ENCODE measurements around the gene PLCL2.
"Not testable (repeated sequence)": the region's sequence is repeated elsewhere in the genome, so short reads cannot be mapped to it uniquely, and the experiment has no call there.

The PLCL2 gene

DNA sequence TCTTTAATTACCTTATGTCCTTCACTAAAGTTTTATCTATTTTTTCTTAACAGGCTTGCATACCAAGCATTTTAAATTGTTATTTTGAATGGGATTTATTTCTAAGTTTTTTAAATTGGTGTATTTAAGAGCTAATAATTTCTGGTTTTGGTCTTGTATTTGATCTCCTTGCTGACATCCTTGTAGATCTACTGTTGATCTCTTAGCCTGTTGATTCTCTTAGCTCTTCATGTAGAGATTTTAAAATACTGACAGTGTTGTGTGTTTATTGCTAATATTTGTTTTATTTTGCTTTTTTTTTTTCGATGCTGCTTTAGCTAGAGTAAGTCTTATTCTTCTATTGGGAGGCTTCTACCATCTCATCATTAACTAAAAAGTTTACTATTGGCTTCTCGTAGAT is 65.5 kb downstream of the PLCL2 start:
- in situ Hi-C loops (cut with HindIII; ENCODE audit: low sequenced_read_pairs): no loop called here

- in situ Hi-C loops (cut with HindIII; ENCODE audit: low sequenced_read_pairs): no loop called here
Observed at GRCh38 chr3:16950845-16951244, 66.1 kb downstream of the PLCL2 start.

GRCh38 chr3:16957852-16958251 is 73.1 kb downstream of the PLCL2 start:
- in situ Hi-C loops (cut with HindIII; ENCODE audit: low sequenced_read_pairs): not testable (repeated sequence)

DNA sequence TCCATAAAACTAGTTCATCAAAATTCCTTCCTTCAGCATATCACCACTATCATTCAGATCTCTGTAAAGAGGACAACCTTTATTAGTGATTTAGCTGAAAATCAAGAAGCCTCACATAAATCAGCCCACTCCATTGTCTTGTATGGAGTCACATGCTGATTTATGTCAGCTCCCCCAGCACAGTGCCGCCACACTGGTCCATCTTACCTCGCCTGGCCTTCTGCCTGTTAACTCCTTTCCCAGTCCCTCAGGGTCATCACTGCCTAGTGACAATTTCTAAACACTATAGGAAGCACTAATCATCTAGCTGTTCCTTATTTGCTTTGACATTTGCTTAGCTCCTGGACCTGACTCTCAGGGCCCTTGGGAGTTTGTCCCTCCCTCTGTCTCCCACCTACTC is 75.4 kb downstream of the PLCL2 start:
- in situ Hi-C loops (cut with HindIII; ENCODE audit: low sequenced_read_pairs): no loop called here

GRCh38 chr3:16961621-16962205 is 77.0 kb downstream of the PLCL2 start:
- in situ Hi-C loops (cut with HindIII; ENCODE audit: low sequenced_read_pairs): no loop called here

DNA sequence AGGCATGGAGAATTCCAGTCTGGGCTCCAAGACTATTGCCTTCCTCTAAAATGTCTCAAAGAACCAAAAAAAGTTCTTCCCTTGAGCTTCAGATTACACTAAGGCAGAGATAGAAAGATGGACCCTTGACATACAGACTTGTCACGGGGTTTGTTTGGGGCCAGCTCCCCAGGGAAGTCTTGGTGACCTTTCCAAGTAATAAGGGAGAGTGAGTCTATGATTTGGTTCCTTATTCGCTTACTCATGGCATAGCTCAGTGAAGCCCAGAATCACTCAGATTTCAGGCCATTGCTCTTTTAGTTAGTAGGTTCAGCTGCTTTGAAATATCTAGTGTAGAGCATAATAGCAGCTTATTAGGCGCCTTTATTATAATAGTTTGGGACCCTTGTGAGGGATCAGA is 90.3 kb downstream of the PLCL2 start:
- in situ Hi-C loops (cut with HindIII; ENCODE audit: low sequenced_read_pairs): no loop called here

DNA sequence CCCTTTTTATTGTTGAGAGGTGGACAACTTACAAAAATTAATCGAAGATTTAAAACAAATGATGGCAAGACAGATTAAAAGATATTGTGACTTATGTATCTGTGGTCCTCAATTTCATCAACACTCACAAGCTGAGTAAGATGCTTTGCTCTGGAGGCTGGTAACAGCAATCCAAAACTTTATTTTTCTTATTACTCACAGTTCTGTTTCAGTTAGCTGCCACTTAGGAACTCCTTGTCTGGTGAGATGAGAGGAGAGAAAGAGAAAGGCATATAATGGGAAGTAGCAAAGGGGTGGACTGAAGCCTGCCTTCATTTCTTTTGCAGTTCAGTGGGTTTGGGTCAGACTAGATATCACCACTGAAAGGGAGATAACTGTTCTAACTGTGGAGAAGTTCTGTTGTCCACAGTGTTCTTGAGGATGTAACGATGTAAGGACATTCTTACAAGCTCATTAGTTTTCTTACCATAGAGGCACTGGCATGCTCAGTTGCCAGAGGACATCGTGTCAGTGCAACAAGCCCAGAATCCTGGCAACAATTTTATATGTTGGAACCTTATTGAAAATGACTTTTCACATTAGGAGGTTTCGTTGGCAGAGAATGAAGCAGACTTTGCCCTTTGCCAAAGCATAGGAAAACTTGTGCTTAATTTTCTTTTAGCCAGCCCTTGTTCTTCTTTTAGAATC is 93.6 kb downstream of the PLCL2 start:
- in situ Hi-C loops (cut with HindIII; ENCODE audit: low sequenced_read_pairs): no loop called here

- in situ Hi-C loops (cut with HindIII; ENCODE audit: low sequenced_read_pairs): no loop called here
Observed at GRCh38 chr3:16978921-16979271, 94.1 kb downstream of the PLCL2 start.

GRCh38 chr3:16979769-16980515 is 95.2 kb downstream of the PLCL2 start:
- in situ Hi-C loops (cut with HindIII; ENCODE audit: low sequenced_read_pairs): not testable (repeated sequence)

- in situ Hi-C loops (cut with HindIII; ENCODE audit: low sequenced_read_pairs): not testable (repeated sequence)
Observed at GRCh38 chr3:16980526-16980925, 95.8 kb downstream of the PLCL2 start.

DNA sequence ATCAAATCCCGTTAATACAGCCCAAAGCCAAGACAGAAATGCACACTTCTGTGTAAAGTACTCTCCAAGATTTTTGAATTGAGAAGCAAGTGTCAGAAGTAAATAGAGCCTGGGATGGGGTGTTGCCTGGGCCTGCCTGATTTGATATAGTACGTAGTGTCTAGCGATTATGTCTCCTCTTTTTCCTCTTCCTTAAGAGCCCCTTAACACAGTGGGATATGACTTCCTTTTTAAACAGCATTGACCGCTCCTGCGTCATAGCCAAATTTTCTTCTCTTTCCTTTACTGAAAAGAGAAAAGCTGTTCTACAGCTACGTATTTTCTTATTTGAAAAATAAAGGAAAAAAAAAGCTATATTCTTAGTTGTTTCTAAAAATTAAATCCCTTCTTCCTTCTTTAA is 97.7 kb downstream of the PLCL2 start:
- in situ Hi-C loops (cut with HindIII; ENCODE audit: low sequenced_read_pairs): no loop called here

GRCh38 chr3:16985608-16986007 is 100.9 kb downstream of the PLCL2 start:
- in situ Hi-C loops (cut with HindIII; ENCODE audit: low sequenced_read_pairs): no loop called here

GRCh38 chr3:16987141-16987540 is 102.4 kb downstream of the PLCL2 start:
- in situ Hi-C loops (cut with HindIII; ENCODE audit: low sequenced_read_pairs): no loop called here

DNA sequence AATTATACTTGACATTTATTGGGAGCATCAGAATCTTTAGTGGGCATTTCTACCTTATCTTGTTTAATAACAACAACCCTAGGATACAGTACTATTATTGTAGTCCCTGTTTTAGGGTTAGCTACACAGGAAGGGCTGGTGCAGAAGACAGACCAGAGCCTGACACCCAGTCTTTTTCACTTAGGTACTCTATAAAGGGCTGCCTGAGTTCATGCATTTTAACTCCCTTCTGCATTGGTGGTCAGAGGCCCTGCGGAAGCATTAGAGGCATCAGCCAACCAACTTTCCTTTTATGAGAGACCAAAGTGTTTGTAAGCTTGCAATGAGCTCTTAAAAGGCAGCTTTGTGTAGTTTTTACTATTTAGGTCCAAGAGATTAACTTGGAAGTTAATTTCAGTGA is 105.4 kb downstream of the PLCL2 start:
- in situ Hi-C loops (cut with HindIII; ENCODE audit: low sequenced_read_pairs): no loop called here

DNA sequence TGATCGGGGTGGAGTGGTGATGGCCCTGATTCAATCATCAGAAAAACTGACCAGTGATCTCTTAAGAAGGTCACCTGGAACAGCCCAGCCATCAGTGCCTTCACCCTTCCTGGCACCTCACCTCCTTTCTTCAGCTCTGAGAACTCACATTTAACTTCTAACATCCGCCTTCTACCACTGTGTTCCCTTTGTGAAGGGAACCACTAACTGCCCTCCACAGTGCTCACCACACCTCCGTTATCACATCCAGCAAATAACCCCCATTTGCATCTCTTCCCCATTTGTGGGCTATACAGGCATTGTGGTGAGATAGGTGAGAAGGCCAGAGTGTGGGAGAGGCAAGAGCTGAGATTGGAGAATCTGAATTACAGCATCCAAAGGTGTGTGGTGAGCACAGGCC is 107.4 kb downstream of the PLCL2 start:
- in situ Hi-C loops (cut with HindIII; ENCODE audit: low sequenced_read_pairs): no loop called here

- in situ Hi-C loops (cut with HindIII; ENCODE audit: low sequenced_read_pairs): no loop called here
Observed at GRCh38 chr3:16993227-16993626, 108.5 kb downstream of the PLCL2 start.

- in situ Hi-C loops (cut with HindIII; ENCODE audit: low sequenced_read_pairs): no loop called here
Observed at GRCh38 chr3:16994854-16995525, 110.2 kb downstream of the PLCL2 start.

- in situ Hi-C loops (cut with HindIII; ENCODE audit: low sequenced_read_pairs): no loop called here
Observed at GRCh38 chr3:16995601-16996000, 110.8 kb downstream of the PLCL2 start.

DNA sequence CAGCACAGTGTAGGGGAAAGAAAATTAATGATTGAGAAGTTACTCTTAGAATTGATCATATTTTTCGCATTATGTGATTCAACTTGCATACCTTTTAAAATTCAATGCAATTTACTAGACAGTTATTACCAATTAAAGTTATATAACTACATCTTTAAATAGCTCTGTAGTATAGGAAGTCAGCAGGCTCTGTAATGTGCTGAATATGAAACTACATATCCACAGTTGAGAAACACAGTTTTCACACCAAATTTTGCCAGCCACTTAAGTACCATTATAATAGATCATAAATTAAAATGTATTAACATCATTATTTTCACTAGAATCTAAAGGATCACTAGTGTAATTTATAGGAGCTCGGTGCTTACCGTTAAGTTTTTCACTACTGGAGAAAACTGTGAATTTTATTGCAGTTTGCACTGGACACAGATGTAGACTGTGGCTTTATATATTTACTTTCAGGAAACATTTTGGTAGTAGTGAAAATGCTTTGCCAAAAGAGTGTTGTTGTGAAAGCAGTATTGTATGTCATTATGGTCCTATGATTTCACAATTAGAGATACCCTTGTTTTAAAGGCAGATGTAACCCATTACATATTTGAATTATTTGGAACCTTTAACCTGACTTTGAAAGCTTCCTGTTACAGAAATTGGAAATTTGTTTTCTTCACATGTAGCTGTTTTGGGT is 113.6 kb downstream of the PLCL2 start:
- in situ Hi-C loops (cut with HindIII; ENCODE audit: low sequenced_read_pairs): no loop called here

DNA sequence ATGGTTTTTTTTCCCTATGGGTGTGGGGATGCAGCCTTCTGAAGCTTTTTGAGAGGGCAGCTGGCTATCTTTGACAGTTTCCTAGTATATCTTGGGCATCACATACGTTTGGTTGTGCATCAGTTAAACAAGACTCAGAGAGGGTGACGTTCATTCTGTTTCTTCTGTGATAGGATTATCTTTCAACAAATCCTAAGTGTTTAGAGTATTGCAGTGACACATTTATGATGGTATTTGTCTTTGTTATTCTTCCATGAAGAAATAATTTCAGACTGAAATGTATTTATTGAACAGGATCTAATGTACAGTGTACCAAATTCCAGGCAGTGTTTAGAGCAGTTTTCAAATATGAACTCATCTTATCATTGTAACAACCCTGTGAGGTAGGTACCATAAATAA is 114.4 kb downstream of the PLCL2 start:
- in situ Hi-C loops (cut with HindIII; ENCODE audit: low sequenced_read_pairs): no loop called here

GRCh38 chr3:16999871-17000270 is 115.1 kb downstream of the PLCL2 start:
- in situ Hi-C loops (cut with HindIII; ENCODE audit: low sequenced_read_pairs): no loop called here

All from DLD1 (cell line).